RWPE1 (cell line): ENCODE data around the gene TBC1D13.

ENCODE experiments used
- CTCF ChIA-PET: fragments of 350-600 bp; sonication (Branson Sonifier 250); formaldehyde crosslinking; extraction: SDS; loops from one replicate; lab custom pipeline; 2021; lab: Yijun Ruan, JAX
- POLR2A ChIA-PET: fragments of 400-600 bp; formaldehyde crosslinking; extraction: SDS; loops from one replicate; lab custom pipeline; 2020; ENCODE audit warnings: antibody characterized with exemption; ENCODE audit not compliant: low non-redundant PET; lab: Yijun Ruan, JAX
- DNase-seq: peaks from one replicate; pipeline ENCODE4 v3.0.0; 2012; ENCODE audit warnings: low spot score
- H3K27ac ChIP-seq: fragments of 450-650 bp; 2 replicates; pipeline ENCODE4 v1.5.1; 2017
- TF ChIP-seq, protein P1 (sequence below): fragments of 450-650 bp; conservative IDR thresholded peaks from 2 replicates; pipeline ENCODE4 v1.5.1; 2017; ENCODE audit warnings: low read depth, mild to moderate bottlenecking

The TBC1D13 gene

DNA sequence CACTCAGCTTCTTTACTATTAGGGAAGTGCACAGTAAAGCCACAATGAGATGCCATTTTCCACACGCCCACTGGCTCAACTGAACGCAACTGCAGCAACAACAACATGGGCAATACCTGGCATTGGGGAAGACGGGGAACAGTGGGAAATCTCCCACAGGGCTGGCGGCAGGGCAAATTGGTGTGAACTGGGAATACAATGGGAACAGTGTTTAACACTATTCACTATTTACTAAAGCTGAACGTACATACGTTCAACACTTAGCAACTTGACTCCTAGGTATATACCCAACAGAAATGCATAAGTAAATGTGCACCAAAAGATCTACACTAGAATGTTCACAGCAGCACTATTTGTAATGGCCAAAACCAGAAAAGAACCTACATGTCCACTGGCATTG is 29.5 kb upstream of the TBC1D13 start:
- POLR2A ChIA-PET, result no interaction called here
- CTCF ChIA-PET, result interaction anchor here (0.6 kb wide), 1 partner anchor 24 kb away, joined by 4 read pairs; no protein-coding TSS in a partner anchor
- DNase-seq, result no peak
- no peak overlapping the region for H3K27ac ChIP-seq
- TF ChIP-seq, protein P1, sequence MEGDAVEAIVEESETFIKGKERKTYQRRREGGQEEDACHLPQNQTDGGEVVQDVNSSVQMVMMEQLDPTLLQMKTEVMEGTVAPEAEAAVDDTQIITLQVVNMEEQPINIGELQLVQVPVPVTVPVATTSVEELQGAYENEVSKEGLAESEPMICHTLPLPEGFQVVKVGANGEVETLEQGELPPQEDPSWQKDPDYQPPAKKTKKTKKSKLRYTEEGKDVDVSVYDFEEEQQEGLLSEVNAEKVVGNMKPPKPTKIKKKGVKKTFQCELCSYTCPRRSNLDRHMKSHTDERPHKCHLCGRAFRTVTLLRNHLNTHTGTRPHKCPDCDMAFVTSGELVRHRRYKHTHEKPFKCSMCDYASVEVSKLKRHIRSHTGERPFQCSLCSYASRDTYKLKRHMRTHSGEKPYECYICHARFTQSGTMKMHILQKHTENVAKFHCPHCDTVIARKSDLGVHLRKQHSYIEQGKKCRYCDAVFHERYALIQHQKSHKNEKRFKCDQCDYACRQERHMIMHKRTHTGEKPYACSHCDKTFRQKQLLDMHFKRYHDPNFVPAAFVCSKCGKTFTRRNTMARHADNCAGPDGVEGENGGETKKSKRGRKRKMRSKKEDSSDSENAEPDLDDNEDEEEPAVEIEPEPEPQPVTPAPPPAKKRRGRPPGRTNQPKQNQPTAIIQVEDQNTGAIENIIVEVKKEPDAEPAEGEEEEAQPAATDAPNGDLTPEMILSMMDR, result no peak

DNA sequence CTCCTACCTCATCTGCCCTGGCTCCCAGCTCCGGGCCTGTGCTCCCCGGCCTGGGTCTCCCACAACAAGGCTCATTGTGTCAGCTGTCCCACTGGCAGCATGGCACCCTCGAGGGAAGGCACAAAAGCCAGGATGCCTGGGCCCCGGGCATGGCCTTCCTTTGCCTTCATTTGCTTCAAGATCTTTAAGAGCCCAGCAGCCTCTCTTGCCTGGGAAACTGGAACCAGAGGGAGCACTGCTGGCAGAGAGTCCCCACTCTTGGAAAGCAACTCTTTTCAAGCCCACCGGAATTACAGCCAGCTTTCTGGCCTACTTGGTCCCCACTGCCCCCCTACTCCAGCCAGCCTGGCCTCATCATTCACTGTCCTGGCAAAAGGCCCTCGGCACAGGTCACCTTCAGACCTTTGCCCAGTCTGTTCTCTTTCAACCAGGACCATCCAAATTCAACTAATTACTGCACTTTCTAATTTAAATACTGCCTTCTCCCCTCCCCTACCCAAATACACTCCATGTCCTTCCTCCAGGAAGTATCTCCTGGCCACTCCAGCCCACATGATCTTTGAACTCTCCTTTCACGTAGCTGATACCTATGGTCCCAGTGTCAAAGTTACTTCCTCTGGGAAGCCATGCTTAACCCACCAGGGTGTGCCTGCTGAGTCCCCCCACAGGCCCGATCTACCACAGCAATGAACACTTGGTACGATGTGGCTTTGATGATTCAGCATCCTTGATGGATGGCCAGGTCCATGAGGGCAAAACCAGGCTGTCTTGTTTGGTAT is 24.2 kb upstream of the TBC1D13 start:
- DNase-seq, result no peak
- TF ChIP-seq, protein P1, result no peak
- CTCF ChIA-PET, result no interaction called here
- peak overlapping the region; percentile 29 for H3K27ac ChIP-seq
- POLR2A ChIA-PET, result interaction anchor here (0.7 kb wide), 1 partner anchor 380 kb away, joined by 4 read pairs; no protein-coding TSS in a partner anchor

DNA sequence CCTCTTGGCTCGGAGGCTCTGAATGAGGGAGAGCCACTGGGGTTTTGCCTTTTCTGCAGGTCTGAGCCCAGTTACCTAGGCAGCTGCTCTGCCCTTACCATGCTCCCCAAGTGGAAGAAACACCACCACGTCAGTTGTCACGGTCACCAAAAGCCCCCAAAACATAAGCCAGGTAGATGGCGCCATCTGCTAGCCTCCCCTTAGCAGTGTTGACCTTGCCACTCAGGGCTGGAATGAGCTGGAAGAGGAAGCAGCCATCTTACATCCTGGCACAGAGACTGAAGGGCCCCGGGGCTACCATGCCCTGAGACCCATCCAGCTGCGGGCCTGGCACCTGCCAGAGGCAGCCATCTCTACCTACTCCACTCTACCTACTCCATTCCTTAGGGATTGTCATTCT is 22.7 kb upstream of the TBC1D13 start:
- TF ChIP-seq, protein P1, result no peak
- ChIA-PET POLR2A (no interaction called here), CTCF (no interaction called here)
- no peak for DNase-seq
- H3K27ac ChIP-seq, result no peak overlapping the region; the same call in 1 of the 2 replicates

DNA sequence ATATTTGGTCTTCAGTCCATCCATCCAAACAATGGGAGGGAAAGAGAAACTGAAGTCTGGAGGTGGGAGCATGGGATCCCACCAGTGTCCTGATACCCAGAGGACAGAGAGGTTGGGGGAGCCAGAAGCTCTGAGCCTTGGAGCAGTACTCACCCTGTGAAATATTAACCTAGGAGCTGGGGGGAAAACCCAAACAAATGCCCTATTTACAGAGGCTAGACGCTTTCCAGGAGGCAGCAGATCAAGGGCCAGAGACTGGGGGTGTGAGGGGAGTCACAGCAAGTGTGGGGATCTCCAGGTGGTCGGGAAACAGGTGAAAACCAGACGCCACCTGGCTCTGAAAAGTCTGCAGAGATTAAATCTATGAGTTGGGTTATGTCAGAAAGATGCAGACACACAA is 21.6 kb upstream of the TBC1D13 start:
- POLR2A ChIA-PET, result interaction anchor here (0.7 kb wide), 1 partner anchor 12 kb away, joined by 5 read pairs; no protein-coding TSS in a partner anchor
- DNase-seq, result no peak
- H3K27ac ChIP-seq, result no peak overlapping the region
- CTCF ChIA-PET, result interaction anchor here (0.6 kb wide), 1 partner anchor 90 kb away, joined by 3 read pairs; no protein-coding TSS in a partner anchor
- TF ChIP-seq, protein P1, result no peak

DNA sequence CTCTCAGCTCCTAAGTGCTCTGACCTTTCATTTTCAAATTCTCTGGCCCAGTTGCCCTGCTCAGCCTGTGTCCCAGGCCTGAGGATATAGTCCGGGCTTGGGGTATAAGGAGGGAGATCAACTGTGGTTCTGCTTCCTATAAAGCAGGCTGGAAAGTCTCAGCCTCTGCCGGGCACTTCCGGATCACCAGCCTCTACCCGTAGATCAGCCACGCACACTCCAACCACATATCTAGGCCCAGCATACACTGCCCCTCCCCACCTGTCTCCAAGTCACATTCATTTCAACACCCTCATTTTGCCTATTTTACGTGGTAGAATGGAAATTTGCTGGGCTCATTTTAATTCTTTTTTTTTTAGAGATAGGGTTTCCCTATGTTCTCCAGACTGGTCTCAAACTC is 18.4 kb upstream of the TBC1D13 start:
- peak overlapping the region; percentile 18; the same call in 1 of the 2 replicates for H3K27ac ChIP-seq
- ChIA-PET POLR2A (interaction anchor here (0.6 kb wide), 1 partner anchor 281 kb away, joined by 3 read pairs; no protein-coding TSS in a partner anchor), CTCF (interaction anchor here (0.5 to 0.6 kb wide), 4 partner anchors 18 to 1659 kb away, joined by 3 to 8 read pairs (median 3); no protein-coding TSS in a partner anchor)
- no peak for DNase-seq
- TF ChIP-seq, protein P1, result no peak

DNA sequence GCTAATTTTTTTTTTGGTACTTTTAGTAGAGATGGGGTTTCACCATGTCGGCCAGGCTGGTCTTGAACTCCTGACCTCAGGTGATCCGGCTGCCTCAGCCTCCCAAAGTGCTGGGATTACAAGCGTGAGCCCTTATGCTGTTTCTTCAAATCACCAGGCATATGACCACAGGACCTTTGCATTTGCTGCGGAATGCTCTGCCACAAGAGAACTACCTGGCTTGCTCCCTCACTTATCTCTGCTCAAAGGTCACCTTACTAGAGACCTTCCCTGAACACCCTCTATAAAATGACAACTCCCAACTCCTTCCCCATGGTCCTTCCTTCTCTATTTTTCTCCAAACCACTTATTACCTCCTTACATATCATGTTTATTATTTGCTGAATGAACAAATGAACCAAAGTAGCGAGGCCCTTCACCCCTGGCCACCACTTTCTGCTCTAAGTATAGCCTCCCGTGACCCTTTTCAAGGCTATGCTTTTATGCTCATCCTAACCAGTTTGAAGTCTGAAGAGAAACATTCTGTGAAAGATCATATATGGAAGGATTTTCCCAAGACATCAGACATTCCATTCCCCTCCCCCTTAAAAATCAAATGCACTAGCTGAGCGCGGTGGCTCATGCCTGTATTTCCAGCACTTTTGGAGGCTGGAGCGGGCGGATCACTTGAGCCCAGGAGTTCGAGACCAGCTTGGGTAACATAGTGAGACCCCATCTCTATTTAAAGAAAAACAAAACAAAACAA is 16.6 kb upstream of the TBC1D13 start:
- ChIA-PET CTCF (interaction anchor here (1.2 to 1.3 kb wide), 2 partner anchors 37 to 47 kb away, joined by 3 to 6 read pairs; no protein-coding TSS in a partner anchor), POLR2A (interaction anchor here (0.7 kb wide), 1 partner anchor 19 kb away, joined by 4 read pairs; no protein-coding TSS in a partner anchor)
- H3K27ac ChIP-seq, result peak overlapping the region; percentile 91
- DNase-seq, result no peak
- TF ChIP-seq, protein P1, result no peak
